Measurements from ENCODE around the gene PLD5.

DNA sequence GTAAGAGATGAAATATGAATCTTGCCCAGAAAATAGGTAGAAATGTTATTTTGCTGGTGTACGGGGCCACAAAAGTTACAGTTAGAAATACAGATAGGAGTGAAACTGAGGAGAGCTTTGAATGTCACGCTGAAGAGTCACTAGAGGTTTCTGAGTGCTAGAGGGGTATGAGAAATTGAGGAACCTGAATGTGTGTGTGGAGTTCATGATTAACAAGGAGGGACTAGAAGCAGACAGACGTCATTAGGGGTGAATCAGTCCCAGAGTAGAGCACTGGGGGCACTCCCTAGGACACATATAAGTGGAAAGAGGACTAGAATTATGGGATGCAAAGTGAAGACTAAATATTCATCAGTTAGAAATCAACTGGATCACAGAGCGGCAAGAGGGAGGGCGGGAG is 336.7 kb downstream of the PLD5 start:
- TF ChIP-seq CTCF (IDR thresholded peaks at IDR 0.05) (no peak), POLR2A (IDR thresholded peaks at IDR 0.05) (no peak)
